ENCODE measurements around the gene OTOP2.

The OTOP2 gene, protein sequence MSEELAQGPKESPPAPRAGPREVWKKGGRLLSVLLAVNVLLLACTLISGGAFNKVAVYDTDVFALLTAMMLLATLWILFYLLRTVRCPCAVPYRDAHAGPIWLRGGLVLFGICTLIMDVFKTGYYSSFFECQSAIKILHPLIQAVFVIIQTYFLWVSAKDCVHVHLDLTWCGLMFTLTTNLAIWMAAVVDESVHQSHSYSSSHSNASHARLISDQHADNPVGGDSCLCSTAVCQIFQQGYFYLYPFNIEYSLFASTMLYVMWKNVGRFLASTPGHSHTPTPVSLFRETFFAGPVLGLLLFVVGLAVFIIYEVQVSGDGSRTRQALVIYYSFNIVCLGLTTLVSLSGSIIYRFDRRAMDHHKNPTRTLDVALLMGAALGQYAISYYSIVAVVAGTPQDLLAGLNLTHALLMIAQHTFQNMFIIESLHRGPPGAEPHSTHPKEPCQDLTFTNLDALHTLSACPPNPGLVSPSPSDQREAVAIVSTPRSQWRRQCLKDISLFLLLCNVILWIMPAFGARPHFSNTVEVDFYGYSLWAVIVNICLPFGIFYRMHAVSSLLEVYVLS

DNA sequence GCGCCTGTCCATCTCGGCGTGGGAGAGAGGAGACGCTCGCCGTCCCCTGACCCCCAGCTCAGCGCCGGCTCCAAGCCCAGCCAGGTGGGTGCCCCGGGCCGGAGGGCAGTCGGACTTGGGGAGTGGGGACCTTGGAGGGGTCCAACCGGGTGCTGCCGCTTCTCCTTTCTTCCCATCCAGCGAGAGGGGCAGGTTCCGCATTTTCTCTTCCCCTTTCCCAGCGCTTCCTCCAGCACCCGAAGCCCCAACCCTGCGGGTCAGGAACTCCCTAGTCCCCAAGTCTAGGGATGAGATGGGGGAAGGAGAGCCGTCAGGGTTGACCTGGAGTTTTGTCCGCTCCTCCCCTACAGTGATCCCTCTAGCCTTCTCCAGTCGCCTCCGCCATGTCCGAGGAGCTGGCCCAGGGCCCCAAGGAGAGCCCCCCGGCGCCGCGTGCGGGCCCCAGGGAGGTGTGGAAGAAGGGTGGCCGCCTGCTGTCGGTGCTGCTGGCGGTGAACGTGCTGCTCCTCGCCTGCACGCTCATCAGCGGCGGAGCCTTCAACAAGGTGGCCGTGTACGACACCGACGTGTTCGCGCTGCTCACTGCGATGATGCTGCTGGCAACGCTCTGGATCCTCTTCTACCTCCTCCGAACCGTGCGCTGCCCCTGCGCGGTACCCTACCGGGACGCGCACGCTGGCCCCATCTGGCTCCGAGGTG lies at the start of gene OTOP2:
Gene OTOP2 (plus strand): TSS at position 24 of the 699 bp plus-strand sequence. CDS start 360 bp downstream, at position 384.
- DNase-seq (ENCODE audit: low read depth, low spot score): no peak
- peak within 1 kb of the TSS; percentile 12 for H3K4me3 ChIP-seq (ENCODE audit: low read depth, low read length)
- in situ Hi-C loops (cut with HindIII; ENCODE audit: low sequenced_read_pairs): no loop called here
- TF ChIP-seq, protein P1, sequence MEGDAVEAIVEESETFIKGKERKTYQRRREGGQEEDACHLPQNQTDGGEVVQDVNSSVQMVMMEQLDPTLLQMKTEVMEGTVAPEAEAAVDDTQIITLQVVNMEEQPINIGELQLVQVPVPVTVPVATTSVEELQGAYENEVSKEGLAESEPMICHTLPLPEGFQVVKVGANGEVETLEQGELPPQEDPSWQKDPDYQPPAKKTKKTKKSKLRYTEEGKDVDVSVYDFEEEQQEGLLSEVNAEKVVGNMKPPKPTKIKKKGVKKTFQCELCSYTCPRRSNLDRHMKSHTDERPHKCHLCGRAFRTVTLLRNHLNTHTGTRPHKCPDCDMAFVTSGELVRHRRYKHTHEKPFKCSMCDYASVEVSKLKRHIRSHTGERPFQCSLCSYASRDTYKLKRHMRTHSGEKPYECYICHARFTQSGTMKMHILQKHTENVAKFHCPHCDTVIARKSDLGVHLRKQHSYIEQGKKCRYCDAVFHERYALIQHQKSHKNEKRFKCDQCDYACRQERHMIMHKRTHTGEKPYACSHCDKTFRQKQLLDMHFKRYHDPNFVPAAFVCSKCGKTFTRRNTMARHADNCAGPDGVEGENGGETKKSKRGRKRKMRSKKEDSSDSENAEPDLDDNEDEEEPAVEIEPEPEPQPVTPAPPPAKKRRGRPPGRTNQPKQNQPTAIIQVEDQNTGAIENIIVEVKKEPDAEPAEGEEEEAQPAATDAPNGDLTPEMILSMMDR (IDR thresholded peaks at IDR 0.05; ENCODE audit: low read depth, low read length): no peak

DNA sequence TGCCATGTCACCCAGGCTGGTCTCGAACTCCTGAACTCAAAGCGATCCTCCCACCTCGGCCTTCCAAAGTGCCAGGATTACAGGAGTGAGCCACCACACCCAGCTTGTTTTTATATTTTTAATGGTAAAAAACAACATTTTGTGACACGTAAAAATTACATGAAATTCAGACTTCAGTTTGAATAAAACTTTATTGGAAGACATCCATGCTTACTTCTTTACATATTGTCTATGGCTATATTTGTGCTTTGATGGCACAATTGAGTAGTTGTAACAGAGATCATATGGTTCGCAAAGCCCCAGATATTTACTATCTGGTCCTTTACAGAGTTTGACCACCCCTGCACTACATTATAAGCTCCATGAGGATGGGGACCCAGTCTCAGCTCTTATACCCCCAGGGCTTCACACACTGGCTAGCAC lies 49.4 kb upstream of the OTOP2 start:
- in situ Hi-C loops (cut with HindIII; ENCODE audit: low sequenced_read_pairs): no loop called here
- H3K4me3 ChIP-seq (ENCODE audit: low read depth, low read length): no peak overlapping the region
- DNase-seq (ENCODE audit: low read depth, low spot score): no peak
- TF ChIP-seq, protein P1 (IDR thresholded peaks at IDR 0.05; ENCODE audit: low read depth, low read length): no peak

DNA sequence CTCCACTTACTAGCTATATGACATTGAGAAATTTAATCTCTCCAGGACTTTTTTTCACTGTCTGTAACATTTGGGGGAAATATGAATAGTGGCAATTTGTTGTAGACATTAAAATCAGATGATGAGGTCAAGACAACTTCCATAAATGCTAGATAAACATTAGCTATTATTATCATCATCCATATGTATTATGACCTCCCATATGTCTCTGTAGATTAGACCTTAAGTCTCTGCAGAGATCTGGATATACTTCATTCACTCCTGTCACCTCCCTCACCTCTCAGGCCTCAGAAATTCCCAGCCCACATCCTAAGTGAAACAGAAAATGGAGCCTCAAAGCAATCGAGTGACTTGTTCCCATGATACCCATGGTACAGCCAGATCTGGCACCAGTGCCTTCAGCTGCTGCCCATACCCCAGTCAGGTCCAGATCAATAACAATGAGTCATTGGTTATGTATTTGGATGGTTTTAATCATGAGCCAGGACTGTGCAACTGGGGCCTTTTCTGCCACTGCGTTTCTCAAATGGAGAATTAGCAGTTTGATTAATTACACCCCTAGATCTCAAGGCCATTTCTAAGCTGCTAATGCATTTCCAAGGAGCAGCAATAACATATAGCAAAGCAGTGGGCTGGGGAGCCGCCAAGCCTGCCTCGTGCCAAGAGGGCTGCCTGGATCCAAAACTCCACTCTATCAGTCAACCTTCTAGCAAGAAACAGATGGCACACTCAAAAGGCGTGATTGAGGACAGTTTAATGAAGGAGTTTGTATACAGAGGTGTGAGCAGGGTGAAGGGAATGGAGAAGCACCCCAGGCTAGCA lies 48.7 kb upstream of the OTOP2 start:
- TF ChIP-seq, protein P1 (IDR thresholded peaks at IDR 0.05; ENCODE audit: low read depth, low read length): no peak
- no peak for DNase-seq (ENCODE audit: low read depth, low spot score)
- in situ Hi-C loops (cut with HindIII; ENCODE audit: low sequenced_read_pairs): no loop called here
- H3K4me3 ChIP-seq (ENCODE audit: low read depth, low read length): no peak overlapping the region

DNA sequence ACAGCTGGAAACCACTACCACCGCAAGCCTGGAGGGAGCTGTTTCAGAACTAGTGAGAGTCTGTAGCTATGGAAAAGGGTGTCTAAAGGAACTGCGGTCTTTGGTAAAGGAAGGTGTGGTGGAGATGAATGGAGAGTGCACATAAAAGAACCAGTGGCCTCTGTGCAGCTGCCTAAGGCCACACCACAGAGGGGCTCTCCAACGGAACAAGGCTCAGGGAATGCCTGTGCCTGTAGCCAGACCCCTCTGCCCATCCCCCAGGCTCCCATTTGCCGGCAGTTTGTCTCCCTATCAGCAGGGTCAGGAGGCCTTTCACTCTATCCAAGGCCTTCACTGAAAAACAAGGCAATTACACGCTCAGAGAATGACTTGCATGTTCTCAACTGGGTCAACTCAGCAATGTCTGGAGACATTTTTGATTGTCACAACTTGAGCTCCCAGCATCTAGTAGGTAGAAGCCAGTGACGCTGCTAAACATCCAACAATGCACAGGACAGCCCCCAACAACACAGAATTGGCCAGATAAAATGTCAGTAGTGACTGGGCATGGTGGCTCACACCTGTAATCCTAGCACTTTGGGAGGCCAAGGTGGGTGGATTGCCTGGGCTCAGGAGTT lies 48.0 kb upstream of the OTOP2 start:
- no peak for DNase-seq (ENCODE audit: low read depth, low spot score)
- TF ChIP-seq, protein P1 (IDR thresholded peaks at IDR 0.05; ENCODE audit: low read depth, low read length): no peak
- in situ Hi-C loops (cut with HindIII; ENCODE audit: low sequenced_read_pairs): no loop called here
- H3K4me3 ChIP-seq (ENCODE audit: low read depth, low read length): no peak overlapping the region

DNA sequence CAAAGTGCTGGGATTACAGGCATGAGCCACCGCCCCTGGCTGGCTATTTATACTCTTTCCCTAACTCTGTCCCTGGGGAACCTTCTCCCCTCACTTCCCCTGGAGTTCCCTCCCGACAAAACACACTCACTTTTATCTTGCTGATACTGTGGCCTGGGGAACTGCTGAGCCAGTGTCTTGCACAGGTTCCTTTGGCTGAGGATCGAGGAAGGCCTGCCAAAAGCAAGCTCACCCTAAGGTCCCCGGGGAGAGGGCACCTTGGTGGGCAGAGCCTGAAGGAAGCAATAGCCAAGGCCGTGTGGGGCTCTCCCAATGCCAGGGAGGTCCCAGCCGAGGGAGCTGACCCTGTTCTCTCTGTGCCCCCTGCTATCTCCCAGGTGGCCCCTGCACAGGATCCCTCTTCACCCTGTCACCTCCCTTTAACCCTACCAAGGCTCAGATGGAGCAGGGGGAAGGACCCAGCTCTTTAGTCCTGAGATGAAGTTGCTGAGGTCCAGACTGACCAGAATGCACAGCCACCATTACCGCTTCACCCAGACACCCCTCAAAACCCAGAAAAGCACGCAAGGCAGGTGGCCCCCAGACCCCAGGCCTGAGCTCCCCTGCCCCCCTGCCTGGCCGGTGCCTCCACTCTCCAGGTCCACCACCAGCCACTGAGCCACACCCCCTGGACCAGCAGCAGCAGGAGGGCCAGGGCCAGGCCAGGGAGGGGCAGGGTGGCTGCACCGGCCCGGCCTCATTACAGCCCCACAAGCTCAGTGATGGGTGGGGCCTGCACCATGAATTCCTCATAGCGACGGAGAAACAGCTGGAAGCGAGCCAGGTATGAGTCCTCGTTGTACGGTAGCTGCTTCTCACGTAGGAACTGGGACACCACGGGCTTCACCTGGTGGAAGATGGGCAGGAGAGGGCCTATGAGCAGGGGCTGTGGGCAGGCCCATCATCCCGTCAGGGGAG lies 46.2 kb upstream of the OTOP2 start:
- DNase-seq (ENCODE audit: low read depth, low spot score): no peak
- TF ChIP-seq, protein P1 (IDR thresholded peaks at IDR 0.05; ENCODE audit: low read depth, low read length): no peak
- in situ Hi-C loops (cut with HindIII; ENCODE audit: low sequenced_read_pairs): no loop called here
- no peak overlapping the region for H3K4me3 ChIP-seq (ENCODE audit: low read depth, low read length)

Measured in astrocyte of the spinal cord (primary cell).